GM04503 (cell line): ENCODE data around the gene HS6ST3.

Source experiments
- DNase-seq: peaks from one replicate; pipeline ENCODE4 v3.0.0-alpha.2; 2012; ENCODE audit warnings: low read depth

HS6ST3 gene

DNA sequence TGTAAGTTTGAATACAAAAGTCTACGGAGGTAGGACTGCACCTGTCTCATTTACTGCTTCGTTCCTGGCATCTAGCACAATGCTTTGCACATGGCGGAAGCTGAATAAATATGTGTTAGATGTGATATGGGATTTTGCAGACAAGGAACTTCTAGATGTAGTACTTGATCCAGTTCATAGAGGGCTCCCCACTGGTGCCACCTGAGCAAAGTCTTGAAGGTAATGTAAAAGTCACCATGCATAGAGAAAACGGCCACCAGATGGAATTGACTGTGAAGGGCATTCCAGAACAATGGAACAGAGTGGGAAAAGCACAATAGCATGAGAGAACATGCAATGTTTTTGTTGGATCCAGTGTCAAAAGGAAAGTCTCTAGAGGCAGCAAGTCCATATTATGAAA lies 209.3 kb downstream of the HS6ST3 start:
- DNase-seq = no peak

- DNase-seq = no peak
These were observed 218.7 kb downstream of the HS6ST3 start for GRCh38 chr13:96308568-96308967.

DNA sequence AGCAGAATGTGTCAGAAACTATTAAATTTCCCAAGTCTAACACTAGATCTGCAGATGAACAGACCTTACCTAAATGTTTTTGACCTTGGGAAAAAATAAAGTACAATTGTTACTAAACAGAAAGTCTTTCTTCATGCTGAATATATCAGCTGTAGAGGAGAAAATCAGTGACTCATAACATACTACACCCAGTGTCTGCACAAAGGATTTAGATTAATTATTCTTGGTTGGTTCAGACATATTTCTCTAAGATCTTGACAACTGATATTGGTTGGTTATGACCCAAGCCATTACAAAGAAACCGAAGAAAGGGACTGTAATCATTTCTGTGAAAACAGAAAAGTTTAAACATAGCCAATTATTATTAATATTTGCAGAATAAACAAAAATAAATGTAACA lies 225.1 kb downstream of the HS6ST3 start:
- no peak for DNase-seq

- no peak for DNase-seq
These were observed 248.1 kb downstream of the HS6ST3 start for GRCh38 chr13:96338030-96338429.

DNA sequence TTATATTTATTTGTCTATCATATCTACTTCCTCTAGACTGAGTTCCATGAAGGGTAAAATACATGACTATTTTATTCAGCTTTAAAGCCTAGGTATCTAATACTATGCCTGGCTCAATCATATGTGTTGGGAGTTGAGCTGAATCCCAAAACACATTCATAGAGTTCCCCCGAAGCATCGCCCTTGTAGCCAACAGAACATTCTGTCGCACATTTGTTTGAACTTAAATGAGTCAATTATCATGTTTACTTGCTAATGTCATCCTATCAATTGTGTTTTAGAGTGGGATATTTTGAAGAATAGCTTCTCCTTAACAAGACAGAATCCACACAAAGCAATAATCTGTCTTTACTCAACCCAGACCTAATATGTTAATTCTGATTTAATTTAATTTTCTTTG lies 252.4 kb downstream of the HS6ST3 start:
- no peak for DNase-seq

DNA sequence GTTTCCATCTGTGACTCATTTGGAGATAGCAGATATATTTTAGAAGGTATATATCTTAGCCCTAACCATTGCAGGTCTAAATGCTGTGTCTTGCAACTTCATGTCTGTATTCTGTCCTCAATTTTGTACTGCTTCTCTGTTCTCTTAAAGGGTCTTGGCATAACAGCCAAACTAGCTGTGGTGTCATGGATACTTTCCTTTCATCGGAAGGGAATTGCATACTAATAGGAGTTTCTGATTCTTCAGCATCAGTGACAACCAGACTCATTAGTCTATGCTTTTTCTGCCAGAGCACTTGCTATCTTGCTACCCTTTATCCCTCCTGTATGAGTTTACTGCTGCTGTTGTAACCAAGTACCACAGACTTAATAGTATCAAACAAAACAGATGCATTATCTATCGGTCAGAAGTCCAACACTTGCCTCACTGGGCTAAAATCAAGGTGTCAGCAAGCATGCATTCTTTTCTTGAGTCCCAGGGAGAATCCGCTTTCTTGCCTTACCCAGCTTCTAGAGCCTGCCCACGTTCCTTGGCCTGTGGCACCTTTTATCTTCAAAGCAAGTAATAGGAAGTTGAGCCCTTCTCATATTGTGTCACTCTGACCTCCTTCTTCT lies 253.1 kb downstream of the HS6ST3 start:
- no peak for DNase-seq

GRCh38 chr13:96346921-96347320 lies 257.0 kb downstream of the HS6ST3 start:
- no peak for DNase-seq

GRCh38 chr13:96373597-96373996 lies 283.7 kb downstream of the HS6ST3 start:
- no peak for DNase-seq

- no peak for DNase-seq
These were observed 287.9 kb downstream of the HS6ST3 start for GRCh38 chr13:96377835-96378234.

DNA sequence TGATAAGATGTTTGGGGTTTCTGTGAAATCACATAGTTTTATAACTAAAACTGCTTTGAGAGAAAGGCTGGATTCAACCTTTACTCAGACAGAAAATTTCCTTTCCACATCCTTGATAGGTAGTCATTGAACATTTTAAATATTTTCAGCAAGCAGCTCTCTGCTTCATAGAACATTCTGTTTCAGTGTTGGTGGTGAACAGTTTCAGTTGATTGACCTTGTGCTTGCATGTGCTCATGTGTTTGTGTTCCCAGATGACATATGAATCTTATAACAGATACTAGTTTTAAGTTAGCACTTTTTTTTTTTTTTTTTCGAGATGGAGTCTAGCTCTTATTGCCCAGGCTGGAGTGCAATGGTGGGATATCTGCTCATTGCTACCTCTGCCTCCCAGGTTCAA lies 290.1 kb downstream of the HS6ST3 start:
- DNase-seq = no peak

- DNase-seq = no peak
These were observed 291.8 kb downstream of the HS6ST3 start for GRCh38 chr13:96381681-96382080.

- DNase-seq = no peak
These were observed 298.7 kb downstream of the HS6ST3 start for GRCh38 chr13:96388598-96388997.

DNA sequence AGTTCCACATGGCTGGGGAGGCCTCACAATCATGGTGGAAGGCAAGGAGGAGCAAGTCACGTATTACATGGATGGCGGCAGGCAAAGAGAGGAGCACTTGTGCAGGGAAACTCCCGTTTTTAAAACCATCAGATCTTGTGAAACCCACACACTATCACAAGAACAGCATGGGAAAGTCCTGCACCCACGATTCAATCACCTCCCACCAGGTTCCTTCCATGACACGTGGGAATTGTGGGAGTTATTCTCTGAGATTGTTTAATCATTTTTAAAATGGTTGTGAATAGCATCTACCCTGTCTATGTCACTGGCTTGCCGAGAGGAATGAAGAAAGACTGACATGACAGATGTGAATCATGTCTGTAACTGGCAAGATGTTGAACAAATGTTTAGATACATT lies 301.7 kb downstream of the HS6ST3 start:
- DNase-seq = no peak

DNA sequence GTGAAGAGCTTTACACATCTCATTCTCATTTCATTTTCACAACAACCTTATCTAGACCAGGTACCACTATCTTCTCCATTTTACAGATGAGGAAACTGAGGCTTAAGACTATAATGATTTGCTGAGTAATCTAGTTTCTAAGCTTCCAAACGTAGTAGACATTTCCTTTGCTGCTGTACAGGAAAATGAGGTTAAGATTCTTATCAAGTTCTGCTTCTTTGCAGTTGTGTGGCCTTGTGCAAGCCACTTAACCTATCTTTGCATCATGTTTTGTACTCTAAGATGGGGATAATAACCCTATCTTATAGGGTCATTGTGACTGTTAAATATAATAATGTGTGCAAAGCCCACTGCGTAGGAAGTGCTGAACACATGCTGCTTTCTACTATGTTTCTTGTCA lies 307.9 kb downstream of the HS6ST3 start:
- no peak for DNase-seq

DNA sequence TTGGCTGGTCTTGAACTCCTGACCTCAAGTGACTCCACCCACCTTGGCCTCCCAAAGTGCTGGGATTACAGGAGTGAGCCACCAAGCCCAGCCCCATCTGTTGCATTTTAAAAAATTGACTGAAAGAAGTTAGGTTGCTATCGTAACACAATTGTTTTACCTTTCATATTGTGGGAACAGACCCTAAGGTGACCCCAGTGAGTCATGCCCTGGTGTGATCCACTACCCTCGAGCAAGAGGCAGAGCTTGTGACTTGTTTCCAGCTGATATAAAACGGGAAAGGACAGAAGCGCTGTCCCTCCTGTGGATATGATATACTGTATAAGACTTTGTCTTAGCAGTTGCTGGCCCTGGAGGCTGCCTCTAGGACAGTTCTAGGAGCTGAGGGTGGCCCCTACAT lies 308.6 kb downstream of the HS6ST3 start:
- no peak for DNase-seq

DNA sequence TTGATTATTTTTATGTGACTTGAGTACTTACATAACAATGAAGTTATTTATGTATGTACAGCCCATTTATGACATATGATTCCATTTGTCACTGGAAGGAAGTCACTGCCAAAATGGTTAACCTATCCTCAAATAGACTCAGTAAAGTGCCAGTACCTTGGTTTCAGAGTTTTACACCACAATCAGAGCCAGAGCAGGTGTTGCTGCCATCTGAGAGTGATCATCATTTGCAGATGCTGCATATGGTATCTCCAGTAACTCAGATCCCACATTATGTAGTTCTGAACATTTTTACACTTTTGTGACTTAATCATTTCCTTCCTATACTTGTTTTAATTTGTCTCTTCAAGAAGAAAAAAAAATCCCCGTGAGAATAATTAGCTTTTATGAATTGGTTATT lies 313.3 kb downstream of the HS6ST3 start:
- no peak for DNase-seq

- no peak for DNase-seq
These were observed 313.7 kb downstream of the HS6ST3 start for GRCh38 chr13:96403651-96404050.

- DNase-seq = no peak
These were observed 326.0 kb downstream of the HS6ST3 start for GRCh38 chr13:96415831-96416385.

DNA sequence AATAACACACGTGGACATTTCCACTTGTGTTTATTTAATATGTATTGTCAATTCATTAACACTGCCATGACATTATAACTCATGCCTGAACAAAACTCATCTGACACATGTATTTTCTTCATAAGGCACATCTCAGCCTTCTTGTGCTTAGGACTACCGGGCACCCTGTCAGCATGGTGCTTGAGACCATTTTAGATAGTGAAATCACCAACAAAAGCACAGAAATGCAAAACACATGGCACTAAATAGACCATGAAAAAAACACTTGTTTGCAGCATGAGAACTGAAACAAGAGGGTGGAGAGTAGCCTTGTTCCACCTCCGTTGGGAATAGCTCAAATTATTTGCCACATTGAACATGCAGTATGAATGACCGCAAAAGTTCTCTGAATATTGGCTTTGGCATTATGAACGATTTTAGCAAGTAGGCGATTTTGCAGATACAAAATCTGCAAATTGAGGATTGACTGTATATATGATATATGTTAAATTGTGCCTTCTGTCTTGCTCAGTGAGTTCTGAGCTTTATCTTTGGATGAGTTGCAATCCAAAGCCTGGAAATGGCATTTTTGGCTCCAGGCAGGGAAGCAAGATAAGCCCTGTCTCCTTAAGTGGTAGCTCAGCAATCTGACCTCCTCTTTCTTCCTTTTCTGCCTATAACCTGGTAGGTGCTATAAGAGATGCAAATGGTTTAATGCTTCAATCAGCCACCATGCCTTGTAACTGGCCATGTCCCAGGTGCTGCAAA lies 328.2 kb downstream of the HS6ST3 start:
- DNase-seq = no peak

- no peak for DNase-seq
These were observed 331.4 kb downstream of the HS6ST3 start for GRCh38 chr13:96421314-96421713.

- DNase-seq = no peak
These were observed 332.1 kb downstream of the HS6ST3 start for GRCh38 chr13:96422002-96422401.

DNA sequence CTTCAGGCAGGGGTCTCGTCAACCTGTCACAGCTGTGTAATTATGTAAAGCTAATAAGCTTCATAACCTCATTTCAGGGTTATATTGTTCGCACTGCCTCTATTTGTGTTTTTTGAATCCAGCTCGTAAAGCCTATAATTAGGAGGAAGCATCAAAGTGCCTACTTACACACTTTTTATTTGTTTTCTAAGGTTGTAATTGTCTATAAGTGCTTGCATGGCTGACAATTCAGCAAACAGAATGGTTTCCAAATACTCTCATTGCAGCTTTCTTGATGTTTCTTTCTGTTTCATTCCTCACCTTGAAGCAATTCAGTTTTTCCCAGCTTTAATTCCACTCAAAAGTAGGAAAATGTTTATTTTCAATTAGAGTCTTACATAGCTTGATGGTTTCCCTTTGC lies 336.3 kb downstream of the HS6ST3 start:
- DNase-seq = no peak

DNA sequence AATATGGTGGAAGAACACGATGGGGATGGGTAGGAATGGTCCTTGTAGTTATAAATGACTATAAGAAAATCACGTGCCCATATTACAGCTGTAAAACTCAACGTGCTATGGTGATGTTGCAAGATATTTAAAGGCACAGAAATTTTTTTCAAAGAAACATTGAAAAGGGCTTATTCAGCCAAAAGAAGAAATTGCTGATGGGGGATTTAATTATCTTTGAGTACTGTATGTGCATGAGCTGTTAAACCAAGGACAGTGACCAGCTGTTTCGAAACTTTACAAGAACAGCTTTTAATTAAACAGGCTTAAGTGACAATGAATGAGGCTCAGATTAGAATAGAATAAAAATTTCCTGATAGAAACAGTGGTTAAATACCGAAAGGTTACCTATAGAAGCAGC lies 339.0 kb downstream of the HS6ST3 start:
- no peak for DNase-seq
